Esophagus squamous epithelium (tissue), 4 donors: ENCODE measurements around the gene BIRC6.

Source experiments
- POLR2A ChIP-seq, 4 donors: fragments of 450-650 bp; IDR thresholded peaks; one replicate each; pipeline ENCODE4 v1.6.1; 2017; ENCODE audit warnings: antibody characterized with exemption in 4 of 4, mild to moderate bottlenecking in 4 of 4, moderate library complexity in 3 of 4
- TF ChIP-seq, protein P1 (sequence below), 6 experiments: fragments of 450-650 bp in 4 of 6; fragments of 200-600 bp in 2 of 6; sonication (generic) in 2 of 6; IDR thresholded peaks; one replicate each; pipeline ENCODE4 v1.5.1; 2016 to 2019; ENCODE audit warnings: antibody characterized with exemption in 6 of 6, mild to moderate bottlenecking in 4 of 6, moderate library complexity in 4 of 6

DNA sequence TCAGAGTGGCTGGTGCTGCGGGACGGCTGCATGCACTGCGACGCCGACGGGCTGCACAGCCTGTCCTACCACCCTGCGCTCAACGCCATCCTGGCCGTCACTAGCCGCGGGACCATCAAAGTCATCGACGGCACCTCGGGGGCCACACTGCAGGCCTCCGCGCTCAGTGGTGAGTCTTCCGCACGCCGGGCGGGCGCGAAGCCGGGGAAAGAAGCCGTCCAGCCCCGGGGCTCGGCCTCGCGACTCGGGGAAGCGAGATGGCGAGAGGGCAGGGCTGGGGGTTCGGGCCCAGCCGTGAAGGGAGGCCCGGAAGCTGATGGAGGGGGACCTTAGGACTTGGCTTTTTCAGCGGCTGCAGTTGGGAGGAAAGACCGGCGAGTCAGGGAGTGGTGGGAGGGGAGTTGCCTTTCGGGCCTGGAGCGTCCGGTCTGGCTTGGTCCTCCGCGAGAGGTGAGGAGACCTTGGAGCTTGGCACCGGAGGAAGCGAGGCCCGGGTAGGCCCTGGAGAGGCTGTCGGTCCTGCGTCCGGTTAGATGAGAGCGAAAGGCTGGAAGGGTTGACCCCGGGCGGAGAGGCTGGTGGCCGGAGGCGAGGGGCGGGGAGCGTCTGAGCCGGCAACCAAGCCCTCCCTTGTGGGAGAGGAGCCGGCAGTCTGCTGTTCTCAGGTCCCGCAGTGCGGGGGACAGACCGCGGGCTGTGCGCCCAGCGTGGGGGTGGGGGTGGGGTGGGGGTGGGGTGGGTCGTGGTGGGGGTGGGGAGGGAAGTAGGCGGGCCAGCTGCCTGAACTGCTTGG, 691 bp downstream of the BIRC6 start:
- TF ChIP-seq, protein P1, sequence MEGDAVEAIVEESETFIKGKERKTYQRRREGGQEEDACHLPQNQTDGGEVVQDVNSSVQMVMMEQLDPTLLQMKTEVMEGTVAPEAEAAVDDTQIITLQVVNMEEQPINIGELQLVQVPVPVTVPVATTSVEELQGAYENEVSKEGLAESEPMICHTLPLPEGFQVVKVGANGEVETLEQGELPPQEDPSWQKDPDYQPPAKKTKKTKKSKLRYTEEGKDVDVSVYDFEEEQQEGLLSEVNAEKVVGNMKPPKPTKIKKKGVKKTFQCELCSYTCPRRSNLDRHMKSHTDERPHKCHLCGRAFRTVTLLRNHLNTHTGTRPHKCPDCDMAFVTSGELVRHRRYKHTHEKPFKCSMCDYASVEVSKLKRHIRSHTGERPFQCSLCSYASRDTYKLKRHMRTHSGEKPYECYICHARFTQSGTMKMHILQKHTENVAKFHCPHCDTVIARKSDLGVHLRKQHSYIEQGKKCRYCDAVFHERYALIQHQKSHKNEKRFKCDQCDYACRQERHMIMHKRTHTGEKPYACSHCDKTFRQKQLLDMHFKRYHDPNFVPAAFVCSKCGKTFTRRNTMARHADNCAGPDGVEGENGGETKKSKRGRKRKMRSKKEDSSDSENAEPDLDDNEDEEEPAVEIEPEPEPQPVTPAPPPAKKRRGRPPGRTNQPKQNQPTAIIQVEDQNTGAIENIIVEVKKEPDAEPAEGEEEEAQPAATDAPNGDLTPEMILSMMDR (IDR thresholded peaks at IDR 0.05), result no peak
- no peak for TF ChIP-seq POLR2A (IDR thresholded peaks at IDR 0.05)
